ENCODE measurements around the gene CREM.

DNA sequence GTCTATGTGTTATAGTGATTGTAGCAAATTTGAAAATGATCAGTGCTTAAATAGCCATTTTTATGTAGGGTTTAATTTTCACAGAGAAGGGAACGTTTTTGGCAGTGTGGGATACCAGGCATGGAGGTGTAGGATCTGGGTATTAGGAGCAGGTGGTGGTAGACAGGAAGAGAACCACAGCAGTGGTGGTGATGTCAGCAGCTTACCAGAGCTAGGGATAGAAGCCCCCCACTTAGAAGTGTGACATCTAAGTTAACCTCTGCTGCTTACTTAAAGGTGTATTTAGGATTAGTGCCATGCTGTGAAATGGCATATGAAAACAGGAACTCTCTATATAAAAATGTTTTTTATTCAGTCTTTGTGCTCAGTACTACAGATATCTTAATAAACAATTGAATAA is 73.8 kb downstream of the CREM start:
- TF ChIP-seq, protein P1, sequence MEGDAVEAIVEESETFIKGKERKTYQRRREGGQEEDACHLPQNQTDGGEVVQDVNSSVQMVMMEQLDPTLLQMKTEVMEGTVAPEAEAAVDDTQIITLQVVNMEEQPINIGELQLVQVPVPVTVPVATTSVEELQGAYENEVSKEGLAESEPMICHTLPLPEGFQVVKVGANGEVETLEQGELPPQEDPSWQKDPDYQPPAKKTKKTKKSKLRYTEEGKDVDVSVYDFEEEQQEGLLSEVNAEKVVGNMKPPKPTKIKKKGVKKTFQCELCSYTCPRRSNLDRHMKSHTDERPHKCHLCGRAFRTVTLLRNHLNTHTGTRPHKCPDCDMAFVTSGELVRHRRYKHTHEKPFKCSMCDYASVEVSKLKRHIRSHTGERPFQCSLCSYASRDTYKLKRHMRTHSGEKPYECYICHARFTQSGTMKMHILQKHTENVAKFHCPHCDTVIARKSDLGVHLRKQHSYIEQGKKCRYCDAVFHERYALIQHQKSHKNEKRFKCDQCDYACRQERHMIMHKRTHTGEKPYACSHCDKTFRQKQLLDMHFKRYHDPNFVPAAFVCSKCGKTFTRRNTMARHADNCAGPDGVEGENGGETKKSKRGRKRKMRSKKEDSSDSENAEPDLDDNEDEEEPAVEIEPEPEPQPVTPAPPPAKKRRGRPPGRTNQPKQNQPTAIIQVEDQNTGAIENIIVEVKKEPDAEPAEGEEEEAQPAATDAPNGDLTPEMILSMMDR (IDR thresholded peaks at IDR 0.05): no peak
- TF ChIP-seq POLR2A (IDR thresholded peaks at IDR 0.05): no peak

All from sigmoid colon (tissue), 3 donors.